Omental fat pad (tissue), 4 donors: ENCODE results near the gene FAM193A. TPM values are rescaled to one million over a fixed set of nuclear protein-coding genes. Genes with fewer than 3 reads are reported as not detected.

ENCODE experiments used
- ATAC-seq: fragments of 150-250 bp; one replicate; pipeline ENCODE4 v1.9.1; 2016; ENCODE audit warnings: mild to moderate bottlenecking, moderate library complexity; ENCODE audit not compliant: low FRiP score
- DNase-seq: peaks from one replicate; pipeline ENCODE4 v3.0.0-alpha.2; 2019; ENCODE audit warnings: low spot score
- CTCF ChIP-seq, 3 donors: fragments of 450-650 bp; IDR thresholded peaks; one replicate each; pipeline ENCODE4 v1.5.1; 2016 to 2017; ENCODE audit warnings: antibody characterized with exemption in 3 of 3, mild to moderate bottlenecking in 3 of 3, moderate library complexity in 2 of 3
- total RNA-seq, 4 donors: library from RNA; depleted of rRNA; stranded (reverse); fragments of >200 nt; gene quantifications; one replicate each; pipeline ENCODE4 v1.1.0, GENCODE V29; 2016

The FAM193A gene
- total RNA-seq, 4 donors from 2014 or later, result 16.7 to 30.1 (median 24.9) TPM

- TF ChIP-seq CTCF (IDR thresholded peaks at IDR 0.05), result no peak
- no peak for DNase-seq
- ATAC-seq, result no peak
Measured at GRCh38 chr4:2684486-2684885, 148.0 kb downstream of the FAM193A start.

- TF ChIP-seq CTCF (IDR thresholded peaks at IDR 0.05), result no peak
- DNase-seq (no peak), ATAC-seq (no peak)
Measured at GRCh38 chr4:2685541-2685940, 149.1 kb downstream of the FAM193A start.

- ATAC-seq, result no peak
- TF ChIP-seq CTCF (IDR thresholded peaks at IDR 0.05), result no peak
- no peak for DNase-seq
Measured at GRCh38 chr4:2686379-2687265, 150.2 kb downstream of the FAM193A start.

GRCh38 chr4:2688281-2688680 is 151.8 kb downstream of the FAM193A start:
- ATAC-seq (no peak), DNase-seq (no peak)
- TF ChIP-seq CTCF (IDR thresholded peaks at IDR 0.05), result no peak

GRCh38 chr4:2688697-2689096 is 152.2 kb downstream of the FAM193A start:
- no peak for TF ChIP-seq CTCF (IDR thresholded peaks at IDR 0.05)
- DNase-seq, result no peak
- ATAC-seq, result no peak

- no peak for TF ChIP-seq CTCF (IDR thresholded peaks at IDR 0.05)
- ATAC-seq (no peak), DNase-seq (no peak)
Measured at GRCh38 chr4:2689114-2689513, 152.7 kb downstream of the FAM193A start.
